Sigmoid colon (tissue), 4 donors: ENCODE data around the gene DCTN3.

ENCODE experiments used
- CTCF ChIP-seq, 4 experiments: fragments of 450-650 bp in 3 of 4; fragments of 200-600 bp in 1 of 4; IDR thresholded peaks; one replicate each; pipeline ENCODE4 v1.5.1; 2016 to 2019; ENCODE audit warnings: antibody characterized with exemption in 4 of 4, mild to moderate bottlenecking in 3 of 4, moderate library complexity in 2 of 4
- EP300 ChIP-seq, 4 donors: sonication (generic); formaldehyde crosslinking; IDR thresholded peaks; one replicate each; pipeline ENCODE4 v1.6.1; 2017; ENCODE audit warnings: antibody characterized with exemption in 4 of 4
- POLR2A ChIP-seq, 2 donors: fragments of 450-650 bp; IDR thresholded peaks; one replicate each; pipeline ENCODE4 v1.6.1; 2016; ENCODE audit warnings: antibody characterized with exemption in 2 of 2, mild to moderate bottlenecking in 2 of 2, moderate library complexity in 2 of 2
- POLR2AphosphoS5 ChIP-seq, 4 donors: sonication (generic); formaldehyde crosslinking; IDR thresholded peaks; one replicate each; pipeline ENCODE4 v1.6.1; 2017; ENCODE audit warnings: antibody characterized with exemption in 4 of 4

GRCh38 chr9:34589636-34590380 is 30.5 kb downstream of the DCTN3 start, which contains the start of gene CNTFR:
- TF ChIP-seq EP300 (IDR thresholded peaks at IDR 0.05) (no peak), CTCF (IDR thresholded peaks at IDR 0.05) (no peak), POLR2A (IDR thresholded peaks at IDR 0.05) (no peak), POLR2AphosphoS5 (IDR thresholded peaks at IDR 0.05) (no peak)
